Left ventricle myocardium superior (tissue), 1 donor: Measurements from ENCODE around the gene TBX10. TPM values are rescaled to one million over a fixed set of nuclear protein-coding genes. Genes with fewer than 3 reads are reported as not detected.
"Not testable (repeated sequence)": the region's sequence is repeated elsewhere in the genome, so short reads cannot be mapped to it uniquely, and the experiment has no call there.

ENCODE experiments used
- ATAC-seq: fragments of 200-7000 bp; cut with Tn5 transposase; one replicate; pipeline ENCODE4 v1.9.1; 2020; ENCODE audit warnings: mild to moderate bottlenecking, moderate library complexity
- DNase-seq: peaks from one replicate; pipeline ENCODE4 v3.0.0-alpha.2; 2020
- intact Hi-C: fragments of 100-400 bp; cut with micrococcal nuclease; formaldehyde crosslinking; loops from one replicate; pipeline ENCODE4 v1.11.0; 2022
- total RNA-seq: library from RNA; stranded (reverse); fragmentation: NEBNext Ultra II Directional; extraction: Animal tissue kit (Norgen Biotek cat#: 25700); gene quantifications from one replicate; pipeline ENCODE4 v1.2.1, GENCODE V29; 2021
- donor health status: DM: no; HTN: yes; CAD: no; lungs with severe emphysema.

Gene TBX10
- total RNA-seq, 1 donor from 2014 or later: 0.37 TPM

DNA sequence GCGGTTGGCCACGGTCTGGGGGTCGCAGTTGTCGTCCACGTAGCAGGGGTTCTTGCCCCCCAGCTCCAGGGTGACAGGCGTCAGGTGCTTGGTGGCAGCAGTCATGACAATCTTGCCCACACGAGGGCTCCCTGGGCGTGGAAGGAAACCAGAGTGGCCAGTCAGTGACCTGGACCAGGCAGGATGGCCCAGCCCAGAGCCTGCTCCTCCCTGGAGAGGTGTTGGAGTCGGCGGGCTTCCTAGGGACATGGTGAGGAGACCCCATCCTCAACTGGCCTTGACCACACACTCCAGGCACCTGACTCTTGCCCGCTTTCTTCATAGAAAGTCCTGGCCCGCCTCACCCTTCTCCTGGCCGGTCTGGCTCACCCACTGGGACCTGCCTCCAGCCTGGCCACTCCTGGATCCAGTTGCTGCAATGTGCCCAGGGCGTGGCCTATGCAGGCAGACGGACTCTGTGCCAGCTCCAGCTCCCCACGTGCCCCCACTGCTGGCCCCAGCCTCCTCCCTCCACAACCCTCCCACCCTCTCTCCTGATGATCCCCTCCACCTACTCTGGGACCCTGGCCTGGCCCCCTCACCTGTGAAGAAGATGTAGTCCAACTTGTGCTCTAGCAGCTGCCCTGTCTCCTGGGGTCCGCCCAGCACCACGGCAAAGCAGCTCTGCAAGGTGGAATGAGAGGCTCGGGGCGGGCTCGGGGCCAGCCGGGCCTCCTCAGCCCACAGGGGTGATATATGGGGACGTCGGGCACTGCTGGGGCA, 26.2 kb upstream of the TBX10 start:
- intact Hi-C loops: no loop called here
- ATAC-seq (peak; percentile 67), DNase-seq (no peak)

DNA sequence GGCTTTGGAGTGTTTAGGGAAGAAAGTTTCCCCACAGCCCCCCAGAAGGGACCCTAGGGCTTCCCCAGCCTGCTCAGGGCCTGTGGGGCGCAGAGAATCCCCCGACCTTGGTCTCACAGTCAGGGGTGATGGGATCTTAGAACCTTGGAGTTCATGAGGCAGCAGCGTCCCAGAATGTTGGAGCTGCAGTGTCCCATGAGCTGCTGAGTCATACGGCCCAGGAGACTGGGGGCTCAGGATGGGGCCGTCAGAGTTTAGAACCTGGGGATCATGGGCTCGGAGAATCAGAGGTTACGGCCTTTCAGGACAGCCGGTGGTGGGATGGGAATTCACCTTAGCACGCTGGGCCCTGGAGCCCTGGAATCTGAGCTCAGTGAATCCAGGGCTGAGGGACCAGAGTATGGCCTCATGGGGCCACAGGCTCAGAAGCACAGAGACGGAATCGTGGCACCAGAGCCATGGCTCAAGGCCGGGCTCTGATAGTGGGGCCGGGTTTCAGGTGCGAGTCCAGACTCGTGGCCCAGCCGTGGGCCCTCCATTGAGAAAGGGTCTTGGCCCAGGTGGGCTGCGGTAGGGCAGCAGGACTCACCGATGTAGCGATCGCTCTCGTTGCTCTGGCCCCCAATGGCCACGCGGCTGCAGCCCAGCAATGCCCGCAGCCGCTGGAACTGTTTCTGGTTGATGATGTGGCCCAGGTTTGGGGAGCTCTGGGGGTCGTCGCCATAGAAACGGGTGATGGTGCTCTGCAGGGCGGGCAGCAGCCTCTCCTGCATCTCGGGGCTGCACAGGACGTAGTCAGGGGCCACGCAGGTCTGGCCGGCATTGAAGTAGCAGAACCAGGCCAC, 25.4 kb upstream of the TBX10 start:
- ATAC-seq (no peak), DNase-seq (no peak)
- intact Hi-C loops: no loop called here

DNA sequence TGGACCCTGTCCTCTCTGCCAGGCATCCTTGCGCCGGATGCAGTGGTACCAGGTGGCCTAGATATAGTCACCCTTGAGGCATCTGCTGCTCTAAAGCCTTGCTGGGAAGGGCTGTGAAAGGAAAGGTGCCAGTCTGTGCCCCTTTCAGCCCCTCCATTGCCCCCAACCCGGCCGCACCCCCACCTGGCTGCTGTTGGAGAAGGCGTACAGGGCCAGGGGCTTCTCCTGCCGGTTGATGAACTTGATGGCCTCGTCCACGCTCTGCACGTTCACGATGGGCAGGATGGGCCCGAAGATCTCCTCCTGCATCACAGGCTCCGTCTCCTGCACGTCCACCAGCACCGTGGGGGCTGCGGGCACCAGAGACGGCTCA, 24.6 kb upstream of the TBX10 start:
- intact Hi-C loops: no loop called here
- no peak for ATAC-seq
- DNase-seq: no peak

DNA sequence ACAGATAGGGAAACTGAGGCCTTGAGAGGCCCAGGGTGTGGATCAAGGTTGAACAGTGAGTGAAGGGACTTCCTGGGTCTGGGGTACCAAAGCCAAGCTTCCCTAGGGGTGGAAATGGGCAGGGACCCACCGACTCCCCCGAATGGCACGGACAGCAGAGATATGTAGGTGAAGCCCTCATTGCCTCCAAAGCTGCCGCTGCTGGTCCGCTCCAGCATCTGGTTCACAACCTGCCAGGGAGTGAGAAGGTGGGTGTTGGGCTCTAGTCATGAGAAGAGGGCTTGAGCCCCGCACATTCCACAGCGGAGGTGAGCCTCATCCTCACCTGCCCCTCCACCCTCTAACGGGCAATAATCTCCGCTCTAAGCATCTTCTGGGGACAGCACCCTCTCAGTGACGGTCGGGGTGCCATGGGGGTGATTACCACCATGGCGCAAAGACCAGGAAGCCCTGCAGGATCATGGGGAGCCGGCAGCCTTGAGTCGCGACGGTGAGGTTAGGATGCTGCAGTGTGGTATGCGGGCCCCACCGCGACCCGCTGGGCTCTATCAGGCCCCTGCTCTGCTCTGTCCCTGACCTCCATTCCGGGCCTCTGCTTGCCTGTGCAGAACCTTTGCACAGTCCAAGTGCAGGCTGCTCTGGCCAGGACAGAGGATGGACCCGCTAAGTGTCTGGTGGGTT, 24.1 kb upstream of the TBX10 start:
- intact Hi-C loops: no loop called here
- DNase-seq (no peak), ATAC-seq (no peak)

DNA sequence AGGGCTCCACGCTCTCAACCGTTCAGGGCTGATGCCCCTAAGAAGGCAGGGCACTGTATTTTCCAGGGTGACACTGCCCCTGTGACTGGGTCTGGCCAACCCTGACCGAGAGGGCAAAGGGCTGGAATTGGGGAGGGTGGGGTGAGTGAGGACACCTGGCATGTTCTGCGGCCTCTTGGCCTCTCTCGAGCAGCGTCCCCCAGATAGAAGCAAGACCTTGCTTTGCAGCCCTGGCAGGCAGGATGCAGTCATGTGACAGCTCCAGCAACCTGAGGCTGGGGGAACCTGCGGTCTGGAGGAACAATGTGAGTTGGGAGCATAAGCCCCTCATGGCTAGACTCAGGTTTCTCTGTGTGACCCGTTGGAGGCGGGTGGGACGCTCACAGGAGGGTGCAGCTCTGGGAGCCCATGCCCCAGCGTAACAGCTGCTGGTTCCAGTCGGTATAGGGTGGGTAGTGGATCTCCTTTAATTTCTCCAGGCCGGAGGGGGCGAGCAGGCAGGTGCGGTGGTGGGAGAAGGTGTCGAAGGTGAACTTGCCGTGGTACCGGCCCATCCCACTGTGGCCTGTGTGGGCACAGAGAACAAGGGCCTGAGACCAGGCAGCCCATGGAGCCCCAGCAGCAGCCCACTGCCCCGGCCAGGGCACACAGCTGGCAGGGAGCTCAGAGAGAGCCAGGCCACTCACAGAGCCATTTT, 23.4 kb upstream of the TBX10 start:
- intact Hi-C loops: no loop called here
- DNase-seq: no peak
- ATAC-seq: no peak

DNA sequence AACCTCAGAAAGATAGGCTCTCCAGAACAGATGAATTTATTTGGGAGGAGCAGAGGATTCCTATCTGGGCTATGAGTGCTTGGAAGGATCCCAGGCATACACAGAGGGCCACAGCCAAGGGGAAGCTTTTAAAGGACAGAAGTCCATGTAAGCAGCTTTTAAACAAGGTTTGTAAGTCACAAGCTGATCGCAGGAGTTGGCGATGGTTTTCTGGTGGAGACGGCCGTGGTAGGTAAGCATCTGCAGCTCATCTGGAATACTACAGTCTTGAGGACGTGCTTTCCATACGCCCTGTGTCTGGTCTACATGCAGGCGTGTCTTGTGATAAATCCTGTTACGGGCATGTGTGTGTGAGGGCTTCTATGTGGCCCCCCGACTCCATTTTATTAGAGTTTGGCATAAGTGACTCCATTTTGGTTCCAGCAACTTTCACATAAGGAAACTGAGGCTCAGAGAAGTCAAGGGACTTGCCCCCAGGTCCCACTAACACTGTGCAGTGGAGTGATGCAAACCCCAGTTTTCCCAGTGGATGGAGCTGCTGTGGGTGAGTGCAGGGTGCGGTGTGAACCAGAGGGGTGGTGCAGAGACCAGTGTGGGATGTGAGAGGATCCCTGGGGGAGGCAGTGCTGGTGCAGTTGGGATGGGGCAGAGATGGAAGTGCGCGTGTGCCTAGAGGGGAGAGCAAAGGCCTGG, 22.7 kb upstream of the TBX10 start:
- DNase-seq: no peak
- intact Hi-C loops: no loop called here
- no peak for ATAC-seq

DNA sequence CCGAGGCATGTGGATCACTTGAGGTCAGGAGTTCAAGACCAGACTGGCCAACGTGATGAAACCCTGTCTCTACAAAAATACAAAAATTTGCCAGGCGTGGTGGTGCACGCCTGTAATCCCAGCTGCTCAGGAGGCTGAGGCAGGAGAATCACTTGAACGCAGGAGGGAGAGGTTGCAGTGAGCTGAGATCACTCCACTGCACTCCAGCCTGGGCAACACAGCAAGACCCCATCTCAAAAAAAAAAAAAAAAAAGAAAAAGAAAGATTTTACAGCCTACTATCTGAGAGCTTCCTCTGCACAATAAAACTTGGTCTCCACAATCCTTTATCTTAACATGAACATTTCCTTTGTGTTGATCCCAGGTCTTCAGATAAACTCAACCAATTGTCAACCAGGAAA, 21.2 kb upstream of the TBX10 start:
- intact Hi-C loops, DNase-seq, ATAC-seq: not testable (repeated sequence)

DNA sequence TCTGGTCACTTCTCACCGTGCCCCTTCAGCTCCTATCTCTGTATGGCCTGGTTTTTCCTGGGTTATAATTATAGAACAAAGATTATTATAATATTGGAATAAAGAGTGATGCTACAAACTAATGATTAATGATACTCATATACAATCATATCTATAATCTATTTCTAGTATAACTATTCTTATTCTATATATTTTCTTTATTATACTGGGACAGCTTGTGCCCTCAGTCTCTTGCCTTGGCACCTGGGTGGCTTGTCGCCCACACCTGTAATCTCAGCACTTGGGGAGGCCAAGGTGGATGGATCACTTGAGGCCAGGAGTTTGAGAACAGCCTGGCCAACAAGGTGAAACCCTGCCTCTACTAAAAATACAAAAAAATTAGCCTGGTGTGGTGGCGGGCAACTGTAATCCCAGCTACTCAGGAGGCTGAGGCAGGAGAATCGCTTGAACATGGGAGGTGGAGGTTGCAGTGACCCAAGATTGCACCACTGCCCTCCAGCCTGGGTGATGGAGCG, 20.1 kb upstream of the TBX10 start:
- intact Hi-C loops, ATAC-seq: not testable (repeated sequence)

DNA sequence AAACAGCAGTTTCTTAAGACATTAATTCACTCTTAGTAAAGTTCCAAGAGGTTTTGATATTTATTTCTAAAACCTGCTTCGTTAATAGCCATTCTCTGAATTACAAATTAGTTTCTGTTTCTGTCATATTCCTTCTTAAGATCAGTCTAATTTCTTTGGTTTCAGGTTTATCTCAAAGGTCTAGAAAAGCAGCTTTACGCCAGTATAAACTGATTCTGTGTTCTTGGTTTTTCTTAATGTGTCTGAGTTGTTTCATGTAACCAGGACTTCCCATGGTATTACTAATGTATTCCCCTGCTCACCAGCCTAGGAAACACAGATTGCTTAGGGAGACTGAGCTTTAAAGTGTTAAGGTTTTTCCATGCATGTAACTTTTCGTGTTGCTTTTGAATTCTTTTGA, 17.7 kb upstream of the TBX10 start:
- ATAC-seq (no peak), DNase-seq (no peak)
- intact Hi-C loops: no loop called here

More for the DNA sequence above, 20.1 kb upstream of the TBX10 start:
- not testable (repeated sequence) for DNase-seq

DNA sequence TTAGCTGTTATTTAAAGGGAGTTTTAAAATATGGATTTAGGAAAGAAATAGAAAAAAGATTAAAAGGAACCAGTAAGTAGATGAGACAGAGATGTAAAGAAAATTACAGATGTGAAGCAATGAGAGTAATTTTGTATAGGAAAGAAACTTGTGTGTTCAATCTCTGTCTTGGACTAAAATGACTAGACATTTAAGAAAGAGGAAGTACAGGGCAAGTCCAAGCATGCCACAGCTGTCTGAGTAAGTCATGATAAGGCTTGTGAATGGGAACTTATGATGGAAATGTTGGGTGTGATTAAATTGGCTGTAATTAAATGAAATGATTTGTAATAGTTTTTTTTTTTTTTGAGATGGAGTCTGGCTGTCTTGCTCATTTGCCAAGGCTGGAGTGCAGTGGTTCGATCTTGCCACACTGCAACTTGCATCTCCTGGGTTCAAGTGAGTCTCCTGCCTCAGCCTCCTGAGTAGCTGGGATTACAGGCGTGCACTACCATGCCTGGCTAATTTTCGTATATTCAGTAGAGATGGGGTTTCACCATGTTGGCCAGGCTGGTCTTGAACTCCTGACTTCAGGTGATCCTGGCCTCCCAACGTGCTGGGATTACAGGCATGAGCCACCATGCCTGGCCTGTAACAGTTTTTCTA, 16.8 kb upstream of the TBX10 start:
- ATAC-seq: no peak
- no peak for DNase-seq
- intact Hi-C loops: no loop called here

DNA sequence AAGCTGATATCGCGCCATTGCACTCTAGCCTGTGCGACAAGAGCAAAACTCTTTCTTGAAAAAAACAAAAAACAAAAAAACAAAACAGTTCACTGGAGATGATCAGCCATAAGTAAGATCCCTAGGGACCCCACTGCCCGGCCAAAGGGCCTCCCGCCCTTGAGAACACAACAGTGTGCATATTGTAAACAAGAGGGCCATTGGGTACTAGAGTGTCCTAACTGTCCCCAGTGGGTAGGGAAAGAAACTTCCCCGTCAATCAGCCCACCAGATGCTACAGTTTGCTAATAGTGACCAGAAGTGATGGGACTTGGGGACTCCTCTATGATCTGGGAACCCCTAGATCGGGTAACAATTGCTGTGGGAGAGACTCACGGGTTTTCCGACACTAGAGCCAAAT, 14.7 kb upstream of the TBX10 start:
- ATAC-seq: no peak
- intact Hi-C loops: no loop called here
- no peak for DNase-seq

DNA sequence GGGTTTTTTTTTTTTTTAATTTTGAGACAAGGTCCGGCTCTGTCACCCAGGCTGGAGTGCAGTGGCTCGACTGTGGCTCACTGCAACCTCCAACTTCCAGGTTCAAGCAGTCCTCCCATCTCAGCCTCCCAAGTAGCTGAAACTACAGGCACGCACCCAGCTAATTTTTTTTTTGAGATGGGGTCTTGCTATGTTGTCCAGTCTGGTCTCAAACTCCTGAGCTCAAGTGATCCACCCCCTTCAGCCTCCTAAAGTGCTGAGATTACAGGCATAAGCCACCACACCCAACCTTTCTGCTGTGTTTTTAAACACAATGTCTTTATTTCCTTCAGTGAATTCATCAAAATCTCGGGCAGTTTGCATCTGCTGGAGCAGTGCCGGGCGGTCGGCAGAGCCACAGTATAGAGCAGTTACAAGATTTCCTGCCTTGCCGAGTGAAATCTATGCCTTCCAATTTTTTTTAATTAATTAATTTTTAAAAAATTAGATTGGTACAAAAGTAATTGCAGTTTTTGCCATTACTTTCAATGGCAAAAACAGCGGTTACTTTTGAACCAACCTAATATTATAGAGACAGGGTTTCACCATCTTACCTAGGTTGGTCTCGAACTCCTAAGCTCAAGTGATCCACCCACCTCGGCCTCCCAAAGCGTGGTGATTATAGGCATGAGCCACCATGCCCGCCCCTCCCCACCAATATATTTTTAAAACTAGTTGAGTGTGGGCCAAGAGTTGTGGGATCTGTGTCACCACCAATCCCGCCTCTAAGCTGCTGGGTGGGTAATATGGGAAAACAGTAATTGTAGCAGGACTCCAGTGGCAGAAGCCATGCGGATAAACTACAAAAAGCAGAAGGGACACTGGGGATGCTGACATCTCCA, 13.6 kb upstream of the TBX10 start:
- intact Hi-C loops: no loop called here
- DNase-seq (no peak), ATAC-seq (no peak)

DNA sequence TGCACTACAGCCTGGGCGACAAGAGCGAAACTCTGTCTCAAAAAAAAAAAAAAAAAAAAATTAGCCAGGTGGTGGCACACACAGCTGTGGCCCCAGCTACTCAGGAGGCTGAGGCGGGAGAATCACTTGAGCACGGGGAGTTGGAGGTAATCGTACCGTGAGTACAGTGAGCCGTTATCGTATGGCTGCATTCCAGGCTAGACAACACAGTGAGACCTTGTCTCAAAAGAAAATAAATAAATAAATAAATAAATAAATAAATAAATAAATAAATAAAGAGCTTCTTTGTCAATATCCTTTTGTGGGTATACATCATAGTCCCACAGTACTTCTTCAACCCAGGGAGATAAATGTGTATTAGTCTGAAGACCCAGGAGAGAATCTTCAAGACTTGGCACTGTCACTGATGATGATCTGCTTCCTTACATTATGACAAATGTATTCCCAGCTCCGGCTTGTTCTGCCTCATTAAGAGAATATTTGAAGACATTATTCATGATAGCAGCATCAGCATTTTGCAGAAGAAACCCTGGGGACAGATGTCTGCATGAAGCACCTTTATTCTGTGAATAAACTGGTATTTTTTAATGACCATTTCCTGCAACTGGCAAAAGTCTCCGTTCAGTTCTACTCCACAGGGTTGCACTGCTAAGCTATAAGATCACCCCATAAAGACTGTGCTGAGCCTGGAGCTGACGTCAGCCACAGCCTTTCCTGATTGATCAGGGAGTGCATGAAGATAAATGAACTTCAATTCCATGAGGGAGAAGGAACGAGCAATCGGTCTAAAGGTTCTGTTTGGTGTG, 12.6 kb upstream of the TBX10 start:
- DNase-seq: no peak
- intact Hi-C loops: no loop called here
- no peak for ATAC-seq

DNA sequence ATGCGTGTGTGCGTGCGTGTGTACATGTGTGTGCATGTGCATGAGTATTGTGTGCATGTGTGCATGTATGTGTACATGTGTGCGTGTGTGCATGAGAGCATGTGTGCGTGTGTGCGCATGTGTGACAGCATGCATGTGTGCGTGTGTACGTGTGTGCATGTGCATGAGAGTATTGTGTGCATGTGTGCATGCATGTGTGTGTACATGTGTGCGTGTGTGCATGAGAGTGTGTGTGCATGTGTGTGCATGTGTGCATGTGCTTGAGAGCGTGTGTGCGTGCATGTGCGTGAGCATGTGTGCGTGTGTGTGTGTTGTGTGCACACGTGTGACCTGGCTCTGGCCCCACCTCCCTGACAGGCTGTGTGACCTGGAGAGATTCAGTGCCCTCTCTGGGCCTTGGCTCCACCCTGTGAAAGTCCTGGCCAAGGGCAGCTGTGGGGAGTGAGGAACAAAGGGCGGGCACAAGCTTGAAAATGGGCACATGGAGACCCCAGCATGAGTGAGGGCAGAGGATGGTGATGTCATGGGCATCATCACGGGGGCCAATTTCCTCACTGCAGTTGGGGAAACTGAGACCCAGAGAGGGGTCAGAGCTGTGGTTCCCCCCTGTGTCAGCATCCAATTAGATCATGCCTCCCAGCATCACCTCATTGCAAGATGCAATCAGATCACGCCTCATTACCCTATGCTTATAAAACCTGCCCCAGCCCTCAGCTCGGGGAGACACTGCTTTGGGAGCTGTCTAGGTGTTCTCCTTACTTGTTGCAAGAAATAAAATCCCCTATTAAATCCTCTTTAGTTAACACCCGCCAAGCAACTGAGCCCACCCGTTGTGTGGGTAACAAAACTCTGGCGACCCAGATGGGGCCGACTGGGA, 10.3 kb upstream of the TBX10 start:
- intact Hi-C loops: no loop called here
- DNase-seq (no peak), ATAC-seq (no peak)

DNA sequence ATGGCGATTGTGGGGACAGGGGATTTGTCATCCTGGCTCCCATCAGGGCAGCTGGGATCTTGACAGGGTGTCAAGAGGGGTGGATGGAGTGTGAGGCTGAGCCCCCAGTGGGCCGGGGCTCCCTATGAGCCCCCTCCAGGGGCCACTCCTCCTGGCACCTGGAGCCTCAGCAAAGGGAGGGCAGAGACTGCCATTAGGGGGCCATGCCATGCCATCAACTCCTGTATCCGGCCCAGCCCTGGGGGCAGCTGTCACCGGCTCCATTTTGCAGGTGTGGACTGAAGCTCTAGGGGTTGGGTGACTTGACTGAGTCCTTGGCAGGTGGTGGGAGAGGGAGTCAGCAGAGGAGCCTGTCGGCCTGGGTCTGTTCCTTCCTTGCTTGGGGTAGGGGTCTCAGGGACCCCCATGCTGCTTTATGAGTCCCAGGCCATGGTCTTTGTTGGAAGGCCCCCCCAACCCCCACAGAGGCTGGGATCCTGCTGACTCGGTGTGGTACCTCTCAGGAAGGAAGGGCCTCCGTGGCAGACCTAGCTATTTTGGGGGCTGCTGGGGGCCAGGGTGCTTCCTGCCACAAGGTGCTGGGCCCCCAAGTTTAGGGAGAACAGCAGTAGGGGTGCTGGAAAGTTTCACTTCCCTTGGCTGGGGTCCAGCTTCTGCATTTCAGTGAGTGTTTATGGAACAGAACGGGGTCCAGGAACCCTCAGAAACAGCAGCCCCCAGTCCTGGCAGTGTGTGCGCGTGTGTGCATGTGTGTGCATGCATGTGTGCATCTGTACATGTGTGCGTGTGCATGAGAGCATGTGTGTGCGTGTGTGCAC, 9.4 kb upstream of the TBX10 start:
- no peak for ATAC-seq
- intact Hi-C loops: no loop called here
- DNase-seq: no peak
